Panc1 (cell line): ENCODE data around the gene STEAP1B. TPM values are rescaled to one million over a fixed set of nuclear protein-coding genes. Genes with fewer than 3 reads are reported as not detected.

Experiments used
- ATAC-seq: fragments of 200-7000 bp; cut with Tn5 transposase; 2 replicates; pipeline ENCODE4 v1.9.1; 2020; ENCODE audit warnings: mild to moderate bottlenecking, moderate library complexity
- BruUV-seq: library from RNA; stranded (reverse); fragments of 400-500 nt; replicated peaks from 2 replicates; lab custom pipeline; 2021; lab: Mats Ljungman, UMichigan
- CTCF ChIA-PET: fragments of 300-600 bp; sonication (Branson Sonifier 250); formaldehyde crosslinking; loops from one replicate; lab custom pipeline; 2022; ENCODE audit warnings: antibody characterized with exemption; lab: Charles Lee
- POLR2A ChIA-PET: fragments of 300-600 bp; sonication (Branson Sonifier 250); formaldehyde crosslinking; loops from one replicate; lab custom pipeline; 2022; ENCODE audit warnings: antibody characterized with exemption; lab: Charles Lee
- DNase-seq: peaks from one replicate; pipeline ENCODE4 v3.0.0-alpha.2; 2010; ENCODE audit warnings: low read depth, low spot score
- H3K27ac ChIP-seq: 2 replicates; pipeline ENCODE4 v1.5.1; 2011; ENCODE audit warnings: mild to moderate bottlenecking, low read length, inconsistent platforms
- H3K27me3 ChIP-seq: fragments of 200-500 bp; sonication (Bioruptor generic); 2 replicates; pipeline ENCODE4 v1.6.0; 2014; ENCODE audit warnings: low read length, inconsistent platforms; ENCODE audit not compliant: control insufficient read depth, insufficient read depth
- H3K36me3 ChIP-seq: fragments of 200-500 bp; sonication (Bioruptor generic); 2 replicates; pipeline ENCODE4 v1.5.1; 2014; ENCODE audit warnings: inconsistent platforms, mild to moderate bottlenecking, low read length, moderate library complexity; ENCODE audit not compliant: control insufficient read depth, insufficient read depth
- H3K4me1 ChIP-seq: 2 replicates; pipeline ENCODE4 v1.5.1; 2011; ENCODE audit warnings: inconsistent platforms, mild to moderate bottlenecking, low read length, moderate library complexity; ENCODE audit not compliant: control insufficient read depth, insufficient read depth
- H3K4me3 ChIP-seq, 2 experiments: 2 replicates each; pipeline ENCODE4 v1.5.1; 2011 to 2012; ENCODE audit warnings: low read depth in 2 of 2, low read length in 2 of 2, mild to moderate bottlenecking in 2 of 2, inconsistent platforms in 1 of 2, moderate library complexity in 1 of 2
- H3K9me3 ChIP-seq: fragments of 200-500 bp; sonication (Bioruptor generic); 2 replicates; pipeline ENCODE4 v1.5.1; 2014; ENCODE audit warnings: low read depth, mild to moderate bottlenecking, inconsistent platforms, low read length, moderate library complexity; ENCODE audit not compliant: control insufficient read depth, insufficient read depth
- POLR2AphosphoS5 ChIP-seq: IDR thresholded peaks from 2 replicates; pipeline ENCODE4 v1.6.1; 2012; ENCODE audit warnings: mild to moderate bottlenecking, low read depth, low read length, moderate library complexity
- SIN3A ChIP-seq: IDR thresholded peaks from 2 replicates; pipeline ENCODE4 v1.6.1; 2012; ENCODE audit warnings: low read depth, mild to moderate bottlenecking, low read length, moderate library complexity, borderline replicate concordance; ENCODE audit not compliant: insufficient read depth
- TCF7L2 ChIP-seq: IDR thresholded peaks from 2 replicates; pipeline ENCODE4 v1.6.1; 2011; ENCODE audit warnings: mild to moderate bottlenecking, low read depth, low read length, inconsistent platforms
- in situ Hi-C: cut with HindIII; loops from 2 replicates; pipeline ENCODE4 v1.10.0; 2016; ENCODE audit warnings: low sequenced_read_pairs, low pct_unique_long_range_greater_than_20kb
- intact Hi-C: fragments of 100-400 bp; cut with micrococcal nuclease; formaldehyde crosslinking; loops from one replicate; pipeline ENCODE4 v1.10.0; 2022; ENCODE audit not compliant: unreplicated experiment
- total RNA-seq: library from RNA; stranded (reverse); gene quantifications from one replicate; pipeline ENCODE4 v1.2.1, GENCODE V29; 2021; ENCODE audit not compliant: unreplicated experiment
- TF ChIP-seq, protein P1 (sequence below): fragments of 450-650 bp; IDR thresholded peaks from 2 replicates; pipeline ENCODE4 v1.5.1; 2017; ENCODE audit warnings: mild to moderate bottlenecking
- TF ChIP-seq, protein P2 (sequence below), 2 experiments: IDR thresholded peaks; 2 replicates each; pipeline ENCODE4 v1.6.1; 2011 to 2012; ENCODE audit warnings: low read depth in 2 of 2, control low read depth in 1 of 2, low read length in 1 of 2, mild to moderate bottlenecking in 1 of 2, moderate library complexity in 1 of 2; ENCODE audit not compliant: insufficient read depth in 1 of 2

Gene STEAP1B
- total RNA-seq, 1 experiment from 2014 or later, result 3.3 TPM

DNA sequence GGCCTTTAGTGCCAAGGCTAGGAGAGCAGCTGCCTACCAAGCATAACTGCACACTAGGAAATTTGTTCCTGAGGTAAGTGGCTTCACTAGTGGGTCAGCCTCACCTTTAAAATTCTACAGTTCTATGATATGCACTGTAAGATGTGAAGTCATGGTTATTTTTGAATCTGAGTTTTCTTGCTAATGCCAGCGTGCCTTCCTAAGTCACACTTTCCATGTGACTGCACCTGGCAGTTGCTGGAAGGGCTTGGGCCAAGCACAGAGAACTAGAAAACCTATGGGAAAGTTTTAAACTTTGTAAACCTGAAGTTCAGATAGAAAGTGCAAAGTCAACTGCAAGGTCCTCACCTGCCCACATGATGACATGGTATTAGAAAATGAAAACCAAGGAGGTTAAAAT is 42.5 kb downstream of the STEAP1B start:
- Histone ChIP-seq H3K27me3 (no peaks in the 10 kb centered on the region), H3K4me3 (no peak overlapping the region), H3K27ac (no peak overlapping the region), H3K9me3 (no peaks in the 10 kb centered on the region), H3K4me1 (no peaks in the 10 kb centered on the region), H3K36me3 (no peaks in the 10 kb centered on the region)
- ChIA-PET CTCF (interaction anchor here (1.0 kb wide), 1 partner anchor 347 kb away, joined by 3 read pairs; no protein-coding TSS in a partner anchor), POLR2A (no interaction called here)
- DNase-seq, result no peak
- no TSS peak for BruUV-seq
- in situ Hi-C loops (no loop called here), intact Hi-C loops (no loop called here)
- TF ChIP-seq TCF7L2 (no peak), POLR2AphosphoS5 (no peak), SIN3A (no peak)
- TF ChIP-seq, protein P1, sequence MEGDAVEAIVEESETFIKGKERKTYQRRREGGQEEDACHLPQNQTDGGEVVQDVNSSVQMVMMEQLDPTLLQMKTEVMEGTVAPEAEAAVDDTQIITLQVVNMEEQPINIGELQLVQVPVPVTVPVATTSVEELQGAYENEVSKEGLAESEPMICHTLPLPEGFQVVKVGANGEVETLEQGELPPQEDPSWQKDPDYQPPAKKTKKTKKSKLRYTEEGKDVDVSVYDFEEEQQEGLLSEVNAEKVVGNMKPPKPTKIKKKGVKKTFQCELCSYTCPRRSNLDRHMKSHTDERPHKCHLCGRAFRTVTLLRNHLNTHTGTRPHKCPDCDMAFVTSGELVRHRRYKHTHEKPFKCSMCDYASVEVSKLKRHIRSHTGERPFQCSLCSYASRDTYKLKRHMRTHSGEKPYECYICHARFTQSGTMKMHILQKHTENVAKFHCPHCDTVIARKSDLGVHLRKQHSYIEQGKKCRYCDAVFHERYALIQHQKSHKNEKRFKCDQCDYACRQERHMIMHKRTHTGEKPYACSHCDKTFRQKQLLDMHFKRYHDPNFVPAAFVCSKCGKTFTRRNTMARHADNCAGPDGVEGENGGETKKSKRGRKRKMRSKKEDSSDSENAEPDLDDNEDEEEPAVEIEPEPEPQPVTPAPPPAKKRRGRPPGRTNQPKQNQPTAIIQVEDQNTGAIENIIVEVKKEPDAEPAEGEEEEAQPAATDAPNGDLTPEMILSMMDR, result no peak
- no peak for ATAC-seq

DNA sequence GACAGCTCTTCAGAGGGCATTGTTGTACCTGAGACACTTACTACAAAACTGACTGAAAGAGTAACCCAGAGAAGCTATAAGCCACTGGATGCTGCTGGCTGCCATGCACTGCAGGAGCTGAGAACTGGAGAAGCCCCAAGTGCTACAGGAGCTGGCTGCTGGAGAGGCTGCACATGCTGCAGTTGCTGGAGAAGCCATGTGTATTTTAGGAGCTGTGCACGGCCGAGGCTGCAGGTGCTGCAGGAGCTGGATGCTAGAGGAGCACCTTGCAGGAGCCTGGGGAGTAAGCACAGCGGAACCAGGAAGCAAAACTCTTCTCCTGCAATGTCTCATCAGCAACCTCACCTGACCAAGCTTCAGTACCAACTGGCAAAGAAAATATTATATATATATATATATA is 45.5 kb downstream of the STEAP1B start:
- in situ Hi-C loops, result no loop called here
- ATAC-seq (no peak), DNase-seq (no peak)
- no TSS peak for BruUV-seq
- Histone ChIP-seq H3K4me1 (no peaks in the 10 kb centered on the region), H3K27me3 (no peaks in the 10 kb centered on the region), H3K9me3 (no peaks in the 10 kb centered on the region), H3K4me3 (no peak overlapping the region), H3K36me3 (no peaks in the 10 kb centered on the region), H3K27ac (no peak overlapping the region)
- intact Hi-C loops, result no loop called here
- ChIA-PET CTCF (interaction anchor here (0.7 kb wide), 1 partner anchor 667 kb away, joined by 3 read pairs; no protein-coding TSS in a partner anchor), POLR2A (no interaction called here)
- TF ChIP-seq, protein P1, result no peak
- TF ChIP-seq, protein P2, sequence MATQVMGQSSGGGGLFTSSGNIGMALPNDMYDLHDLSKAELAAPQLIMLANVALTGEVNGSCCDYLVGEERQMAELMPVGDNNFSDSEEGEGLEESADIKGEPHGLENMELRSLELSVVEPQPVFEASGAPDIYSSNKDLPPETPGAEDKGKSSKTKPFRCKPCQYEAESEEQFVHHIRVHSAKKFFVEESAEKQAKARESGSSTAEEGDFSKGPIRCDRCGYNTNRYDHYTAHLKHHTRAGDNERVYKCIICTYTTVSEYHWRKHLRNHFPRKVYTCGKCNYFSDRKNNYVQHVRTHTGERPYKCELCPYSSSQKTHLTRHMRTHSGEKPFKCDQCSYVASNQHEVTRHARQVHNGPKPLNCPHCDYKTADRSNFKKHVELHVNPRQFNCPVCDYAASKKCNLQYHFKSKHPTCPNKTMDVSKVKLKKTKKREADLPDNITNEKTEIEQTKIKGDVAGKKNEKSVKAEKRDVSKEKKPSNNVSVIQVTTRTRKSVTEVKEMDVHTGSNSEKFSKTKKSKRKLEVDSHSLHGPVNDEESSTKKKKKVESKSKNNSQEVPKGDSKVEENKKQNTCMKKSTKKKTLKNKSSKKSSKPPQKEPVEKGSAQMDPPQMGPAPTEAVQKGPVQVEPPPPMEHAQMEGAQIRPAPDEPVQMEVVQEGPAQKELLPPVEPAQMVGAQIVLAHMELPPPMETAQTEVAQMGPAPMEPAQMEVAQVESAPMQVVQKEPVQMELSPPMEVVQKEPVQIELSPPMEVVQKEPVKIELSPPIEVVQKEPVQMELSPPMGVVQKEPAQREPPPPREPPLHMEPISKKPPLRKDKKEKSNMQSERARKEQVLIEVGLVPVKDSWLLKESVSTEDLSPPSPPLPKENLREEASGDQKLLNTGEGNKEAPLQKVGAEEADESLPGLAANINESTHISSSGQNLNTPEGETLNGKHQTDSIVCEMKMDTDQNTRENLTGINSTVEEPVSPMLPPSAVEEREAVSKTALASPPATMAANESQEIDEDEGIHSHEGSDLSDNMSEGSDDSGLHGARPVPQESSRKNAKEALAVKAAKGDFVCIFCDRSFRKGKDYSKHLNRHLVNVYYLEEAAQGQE (IDR thresholded peaks at IDR 0.05; ENCODE audit: insufficient read depth in 1 of 2, low read depth in 2 of 2, low read length in 1 of 2), result no peak
- TF ChIP-seq TCF7L2 (no peak), POLR2AphosphoS5 (no peak), SIN3A (no peak)
